Measurements from ENCODE around the gene GAPDH. TPM values are rescaled to one million over a fixed set of nuclear protein-coding genes. Genes with fewer than 3 reads are reported as not detected.
"Not testable (repeated sequence)": the region's sequence is repeated elsewhere in the genome, so short reads cannot be mapped to it uniquely, and the experiment has no call there.

Gene GAPDH
- total RNA-seq (1,000 to 10,000 TPM; 1,126 to 2,070 TPM), polyA plus RNA-seq (ENCODE audit: insufficient read length in 6 of 6) (1,000 to 10,000 TPM; 1,473 to 1,774 (median 1,660) TPM)
- long read RNA-seq, donor 1, transcript GAPDH-201 (9 exons, 1,875 nt), result major isoform, 884 of 2,039 reads
- long read RNA-seq, donor 1, transcript GAPDH-204 (8 exons, 1,256 nt), result minor isoform, 54 of 2,039 reads
- long read RNA-seq, donor 1, partial matches to known transcripts, result 1,029 of 2,039 reads
- long read RNA-seq, donor 1, other reads (novel, unspliced or antisense), result 67 of 2,039 reads
- long read RNA-seq, donor 2, transcript GAPDH-201 (9 exons, 1,875 nt), result major isoform, 831 of 2,059 reads
- long read RNA-seq, donor 2, transcript GAPDH-204 (8 exons, 1,256 nt), result minor isoform, 70 of 2,059 reads
- long read RNA-seq, donor 2, partial matches to known transcripts, result 1,097 of 2,059 reads
- long read RNA-seq, donor 2, other reads (novel, unspliced or antisense), result 57 of 2,059 reads
- long read RNA-seq, donor 3, transcript GAPDH-201 (9 exons, 1,875 nt), result major isoform, 963 of 1,641 reads
- long read RNA-seq, donor 3, transcript GAPDH-204 (8 exons, 1,256 nt), result minor isoform, 57 of 1,641 reads
- long read RNA-seq, donor 3, partial matches to known transcripts, result 573 of 1,641 reads
- long read RNA-seq, donor 3, other reads (novel, unspliced or antisense), result 45 of 1,641 reads
- long read RNA-seq, donor 4, transcript GAPDH-201 (9 exons, 1,875 nt), result major isoform, 1,738 of 1,985 reads
- long read RNA-seq, donor 4, transcript GAPDH-204 (8 exons, 1,256 nt), result minor isoform, 76 of 1,985 reads
- long read RNA-seq, donor 4, partial matches to known transcripts, result 125 of 1,985 reads
- long read RNA-seq, donor 4, other reads (novel, unspliced or antisense), result 44 of 1,985 reads
- long read RNA-seq, donor 5, transcript GAPDH-204 (8 exons, 1,256 nt), result minor isoform, 55 of 1,636 reads
- long read RNA-seq, donor 5, transcript GAPDH-201 (9 exons, 1,875 nt), result major isoform, 784 of 1,636 reads
- long read RNA-seq, donor 5, partial matches to known transcripts, result 755 of 1,636 reads
- long read RNA-seq, donor 5, other reads (novel, unspliced or antisense), result 37 of 1,636 reads
- long read RNA-seq, donor 6, transcript GAPDH-204 (8 exons, 1,256 nt), result minor isoform, 46 of 1,686 reads
- long read RNA-seq, donor 6, transcript GAPDH-201 (9 exons, 1,875 nt), result major isoform, 995 of 1,686 reads
- long read RNA-seq, donor 6, partial matches to known transcripts, result 594 of 1,686 reads
- long read RNA-seq, donor 6, other reads (novel, unspliced or antisense), result 45 of 1,686 reads
- long read RNA-seq, donor 7, transcript GAPDH-204 (8 exons, 1,256 nt), result minor isoform, 63 of 918 reads
- long read RNA-seq, donor 7, transcript GAPDH-201 (9 exons, 1,875 nt), result major isoform, 539 of 918 reads
- long read RNA-seq, donor 7, partial matches to known transcripts, result 295 of 918 reads
- long read RNA-seq, donor 7, other reads (novel, unspliced or antisense), result 17 of 918 reads
- long read RNA-seq, donor 8, transcript GAPDH-204 (8 exons, 1,256 nt), result minor isoform, 59 of 1,162 reads
- long read RNA-seq, donor 8, transcript GAPDH-201 (9 exons, 1,875 nt), result major isoform, 605 of 1,162 reads
- long read RNA-seq, donor 8, partial matches to known transcripts, result 476 of 1,162 reads
- long read RNA-seq, donor 8, other reads (novel, unspliced or antisense), result 21 of 1,162 reads
- long read RNA-seq, donor 9, transcript GAPDH-201 (9 exons, 1,875 nt), result major isoform, 14 of 25 reads
- long read RNA-seq, donor 9, partial matches to known transcripts, result 11 of 25 reads
- long read RNA-seq, donor 9, other reads (novel, unspliced or antisense), result 0 of 25 reads
- long read RNA-seq, donor 10, transcript GAPDH-205 (9 exons, 1,348 nt), result minor isoform, 10 of 7,375 reads
- long read RNA-seq, donor 10, transcript GAPDH-201 (9 exons, 1,875 nt), result major isoform, 6,798 of 7,375 reads
- long read RNA-seq, donor 10, transcript GAPDH-203 (8 exons, 1,292 nt), result minor isoform, 5 of 7,375 reads
- long read RNA-seq, donor 10, transcript GAPDH-204 (8 exons, 1,256 nt), result minor isoform, 217 of 7,375 reads
- long read RNA-seq, donor 10, partial matches to known transcripts, result 220 of 7,375 reads
- long read RNA-seq, donor 10, other reads (novel, unspliced or antisense), result 122 of 7,375 reads
- long read RNA-seq, donor 11, transcript GAPDH-204 (8 exons, 1,256 nt), result minor isoform, 76 of 3,340 reads
- long read RNA-seq, donor 11, transcript GAPDH-201 (9 exons, 1,875 nt), result major isoform, 1,672 of 3,340 reads
- long read RNA-seq, donor 11, transcript GAPDH-210 (2 exons, 390 nt), result minor isoform, 6 of 3,340 reads
- long read RNA-seq, donor 11, partial matches to known transcripts, result 1,495 of 3,340 reads
- long read RNA-seq, donor 11, other reads (novel, unspliced or antisense), result 84 of 3,340 reads
- long read RNA-seq, donor 12, transcript GAPDH-201 (9 exons, 1,875 nt), result major isoform, 638 of 1,137 reads
- long read RNA-seq, donor 12, transcript GAPDH-204 (8 exons, 1,256 nt), result minor isoform, 34 of 1,137 reads
- long read RNA-seq, donor 12, partial matches to known transcripts, result 440 of 1,137 reads
- long read RNA-seq, donor 12, other reads (novel, unspliced or antisense), result 20 of 1,137 reads

DNA sequence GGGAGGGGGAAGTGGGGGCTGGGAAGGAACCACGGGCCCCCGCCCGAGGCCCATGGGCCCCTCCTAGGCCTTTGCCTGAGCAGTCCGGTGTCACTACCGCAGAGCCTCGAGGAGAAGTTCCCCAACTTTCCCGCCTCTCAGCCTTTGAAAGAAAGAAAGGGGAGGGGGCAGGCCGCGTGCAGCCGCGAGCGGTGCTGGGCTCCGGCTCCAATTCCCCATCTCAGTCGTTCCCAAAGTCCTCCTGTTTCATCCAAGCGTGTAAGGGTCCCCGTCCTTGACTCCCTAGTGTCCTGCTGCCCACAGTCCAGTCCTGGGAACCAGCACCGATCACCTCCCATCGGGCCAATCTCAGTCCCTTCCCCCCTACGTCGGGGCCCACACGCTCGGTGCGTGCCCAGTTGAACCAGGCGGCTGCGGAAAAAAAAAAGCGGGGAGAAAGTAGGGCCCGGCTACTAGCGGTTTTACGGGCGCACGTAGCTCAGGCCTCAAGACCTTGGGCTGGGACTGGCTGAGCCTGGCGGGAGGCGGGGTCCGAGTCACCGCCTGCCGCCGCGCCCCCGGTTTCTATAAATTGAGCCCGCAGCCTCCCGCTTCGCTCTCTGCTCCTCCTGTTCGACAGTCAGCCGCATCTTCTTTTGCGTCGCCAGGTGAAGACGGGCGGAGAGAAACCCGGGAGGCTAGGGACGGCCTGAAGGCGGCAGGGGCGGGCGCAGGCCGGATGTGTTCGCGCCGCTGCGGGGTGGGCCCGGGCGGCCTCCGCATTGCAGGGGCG is at the start of gene GAPDH:
GAPDH (plus strand) TSS at position 595 of the 772 bp plus-strand sequence. CDS start 316 bp downstream, outside the sequence.
- H3K4me1 ChIP-seq, result peaks cover 17 to 58% of the 10 kb centered on the region in 2 donors
- DNase-seq (peak; percentile 95 to 97 (median 96)), ATAC-seq (peak; percentile 82)
- H3K27me3 ChIP-seq, result no peaks in the 10 kb centered on the region
- H3K4me3 ChIP-seq, result peak within 1 kb of the TSS; percentile 99
- TF ChIP-seq CTCF (IDR thresholded peaks at IDR 0.05), result no peak
- intact Hi-C loops (cut with DNase I), result loop anchor here in 1 of 2 donors (10.0 kb wide), 1 partner anchor 109 kb away; no protein-coding TSS in a partner anchor
- H3K9me3 ChIP-seq, result no peaks in the 10 kb centered on the region
- H3K27ac ChIP-seq, result peak within 1 kb of the TSS; percentile 97 to 99
- H3K36me3 ChIP-seq, result peaks cover 0 to 60% of the 10 kb centered on the region in 2 donors

DNA sequence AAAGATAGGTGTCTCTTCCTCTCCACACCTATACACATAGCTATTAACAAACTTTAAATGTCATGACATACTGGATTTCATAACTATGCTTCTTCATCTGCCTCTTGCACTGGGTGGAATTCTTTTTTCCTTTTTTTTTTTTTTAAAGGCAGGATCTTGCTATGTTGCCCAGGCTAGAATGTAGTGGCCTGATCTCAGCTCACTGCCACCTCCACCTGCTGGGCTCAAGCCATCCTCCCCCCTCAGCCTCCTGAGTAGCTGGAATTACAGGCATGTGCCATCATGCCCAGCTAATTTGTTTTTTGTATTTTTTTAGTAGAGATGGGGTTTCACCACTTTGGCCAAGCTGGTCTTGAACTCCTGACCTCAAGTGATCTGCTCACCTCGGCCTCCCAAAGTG is 46.1 kb upstream of the GAPDH start:
- no peak for ATAC-seq
- H3K4me1 ChIP-seq, result peaks cover 0 to 10% of the 10 kb centered on the region in 2 donors
- H3K9me3 ChIP-seq, result no peaks in the 10 kb centered on the region
- no peak overlapping the region for H3K27ac ChIP-seq
- intact Hi-C loops (cut with DNase I), result no loop called here
- no peak for TF ChIP-seq CTCF (IDR thresholded peaks at IDR 0.05)
- H3K27me3 ChIP-seq, result no peaks in the 10 kb centered on the region
- DNase-seq, result no peak
- H3K36me3 ChIP-seq, result peaks cover 0 to 11% of the 10 kb centered on the region in 2 donors
- no peak overlapping the region for H3K4me3 ChIP-seq

- H3K9me3 ChIP-seq, result no peaks in the 10 kb centered on the region
- TF ChIP-seq CTCF (IDR thresholded peaks at IDR 0.05), result no peak
- ATAC-seq (no peak), DNase-seq (no peak)
- H3K27me3 ChIP-seq, result no peaks in the 10 kb centered on the region
- peaks cover 0 to 11% of the 10 kb centered on the region in 2 donors for H3K36me3 ChIP-seq
- H3K4me1 ChIP-seq, result peaks cover 2 to 14% of the 10 kb centered on the region in 2 donors
- intact Hi-C loops (cut with DNase I), result no loop called here
- H3K4me3 ChIP-seq, result no peak overlapping the region
- H3K27ac ChIP-seq, result no peak overlapping the region
Measured at GRCh38 chr12:6489449-6489848, 44.9 kb upstream of the GAPDH start.

DNA sequence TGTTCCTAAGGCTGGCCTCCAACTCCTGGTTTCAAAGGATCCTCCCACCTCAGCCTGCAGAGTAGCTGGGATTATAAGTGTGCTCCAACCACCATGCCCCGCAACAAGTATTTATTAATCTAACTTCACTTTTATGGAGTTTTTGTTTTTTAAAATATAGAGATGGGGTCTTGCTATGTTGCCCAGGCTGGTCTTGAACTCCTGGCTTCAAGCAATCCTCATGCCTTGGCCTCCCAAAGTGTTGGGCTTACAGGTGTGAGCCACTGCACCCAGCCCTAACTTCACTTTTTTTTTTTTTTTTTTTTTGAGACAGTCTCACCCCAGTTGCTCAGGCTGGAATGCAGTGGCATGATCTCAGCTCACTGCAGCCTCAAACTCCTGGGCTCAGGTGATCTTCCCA is 43.6 kb upstream of the GAPDH start:
- ATAC-seq; H3K9me3 ChIP-seq; intact Hi-C loops (cut with DNase I); H3K27ac ChIP-seq; H3K4me3 ChIP-seq; H3K27me3 ChIP-seq; DNase-seq: not testable (repeated sequence)
- Histone ChIP-seq H3K4me1 (peaks cover 10 to 26% of the 10 kb centered on the region in 2 donors), H3K36me3 (peaks cover 0 to 11% of the 10 kb centered on the region in 2 donors)

Measured in left lung (tissue), 14 donors.